ENCODE measurements around the gene KCNG2.

DNA sequence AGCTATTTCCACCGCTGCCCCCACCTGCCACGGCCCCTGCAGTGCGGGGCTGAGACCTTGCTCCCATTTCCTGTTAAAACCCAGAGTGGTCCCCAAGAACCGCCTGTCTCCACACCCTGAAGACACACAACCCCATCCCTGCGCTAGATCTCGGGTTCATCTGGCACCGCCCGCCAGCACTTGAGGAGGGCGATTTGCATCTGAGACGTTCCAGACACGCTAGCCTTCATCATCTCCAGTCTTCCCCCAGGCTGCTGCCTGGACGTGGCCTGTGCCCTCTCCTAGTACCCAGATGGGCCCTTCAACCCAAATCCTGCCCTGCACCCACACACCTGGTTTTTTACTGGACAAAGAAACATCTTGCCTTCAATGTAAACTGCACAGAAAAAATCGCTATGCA is 103.9 kb downstream of the KCNG2 start:
- TF ChIP-seq MAX (IDR thresholded peaks at IDR 0.05) (no peak), POLR2AphosphoS5 (IDR thresholded peaks at IDR 0.05; ENCODE audit: low read depth, low read length) (no peak), CEBPB (IDR thresholded peaks at IDR 0.05; ENCODE audit: low read depth, low read length) (no peak), POLR2A (IDR thresholded peaks at IDR 0.05; ENCODE audit: control extremely low read depth in 1 of 2, low read depth in 2 of 2, low read length in 2 of 2) (no peak), USF2 (IDR thresholded peaks at IDR 0.05; ENCODE audit: low read length) (no peak), TAF1 (IDR thresholded peaks at IDR 0.05; ENCODE audit: low read depth, low read length) (no peak), KDM1A (IDR thresholded peaks at IDR 0.05; ENCODE audit: borderline replicate concordance, low read length) (no peak), YY1 (IDR thresholded peaks at IDR 0.05; ENCODE audit: low read depth, low read length) (no peak), SUZ12 (IDR thresholded peaks at IDR 0.05; ENCODE audit: low read length) (no peak), RBBP5 (IDR thresholded peaks at IDR 0.05; ENCODE audit: borderline replicate concordance, low read depth, low read length) (no peak), PHF8 (conservative IDR thresholded peaks at IDR 0.05; ENCODE audit: low read depth, low read length) (no peak)
- TF ChIP-seq, protein P1, sequence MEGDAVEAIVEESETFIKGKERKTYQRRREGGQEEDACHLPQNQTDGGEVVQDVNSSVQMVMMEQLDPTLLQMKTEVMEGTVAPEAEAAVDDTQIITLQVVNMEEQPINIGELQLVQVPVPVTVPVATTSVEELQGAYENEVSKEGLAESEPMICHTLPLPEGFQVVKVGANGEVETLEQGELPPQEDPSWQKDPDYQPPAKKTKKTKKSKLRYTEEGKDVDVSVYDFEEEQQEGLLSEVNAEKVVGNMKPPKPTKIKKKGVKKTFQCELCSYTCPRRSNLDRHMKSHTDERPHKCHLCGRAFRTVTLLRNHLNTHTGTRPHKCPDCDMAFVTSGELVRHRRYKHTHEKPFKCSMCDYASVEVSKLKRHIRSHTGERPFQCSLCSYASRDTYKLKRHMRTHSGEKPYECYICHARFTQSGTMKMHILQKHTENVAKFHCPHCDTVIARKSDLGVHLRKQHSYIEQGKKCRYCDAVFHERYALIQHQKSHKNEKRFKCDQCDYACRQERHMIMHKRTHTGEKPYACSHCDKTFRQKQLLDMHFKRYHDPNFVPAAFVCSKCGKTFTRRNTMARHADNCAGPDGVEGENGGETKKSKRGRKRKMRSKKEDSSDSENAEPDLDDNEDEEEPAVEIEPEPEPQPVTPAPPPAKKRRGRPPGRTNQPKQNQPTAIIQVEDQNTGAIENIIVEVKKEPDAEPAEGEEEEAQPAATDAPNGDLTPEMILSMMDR (IDR thresholded peaks at IDR 0.05; ENCODE audit: control extremely low read depth in 1 of 3, insufficient read depth in 1 of 3, low read depth in 1 of 3, low read length in 3 of 3), result no peak

All from H1 (cell line).